ENCODE results near the gene KIF5B. TPM values are rescaled to one million over a fixed set of nuclear protein-coding genes. Genes with fewer than 3 reads are reported as not detected.
A peak's percentile ranks its signal among the peaks of the same experiment; 100 is the strongest.
"Not testable (repeated sequence)": the region's sequence is repeated elsewhere in the genome, so short reads cannot be mapped to it uniquely, and the experiment has no call there.

KIF5B gene
- total and polyA plus RNA-seq, 3 experiments from 2014 or later: 26.1 to 98.5 (median 97.4) TPM

GRCh38 chr10:32068569-32068968 lies 12.3 kb upstream of the KIF5B start:
- no peaks in the 10 kb centered on the region for H3K4me1 Mint-ChIP-seq
- no peaks in the 10 kb centered on the region for H3K36me3 Mint-ChIP-seq
- Histone ChIP-seq H3K4me3 (ENCODE audit: low read length) (no peak overlapping the region), H3K27ac (ENCODE audit: low read depth, low read length) (no peak overlapping the region), H3K9me3 (ENCODE audit: low read length) (no peaks in the 10 kb centered on the region), H3K4me1 (ENCODE audit: insufficient read depth, low read length) (no peaks in the 10 kb centered on the region), H3K27me3 (ENCODE audit: insufficient read depth, low read length, poor library complexity, severe bottlenecking) (peaks cover 1% of the 10 kb centered on the region), H3K36me3 (ENCODE audit: insufficient read depth, low read length) (no peaks in the 10 kb centered on the region)
- ChIA-PET POLR2A (no interaction called here), CTCF (no interaction called here)
- no peak overlapping the region for H3K27ac Mint-ChIP-seq
- H3K27me3 Mint-ChIP-seq: peaks cover 0 to 2% of the 10 kb centered on the region in 2 donors
- H3K9me3 Mint-ChIP-seq: no peaks in the 10 kb centered on the region
- no peak for DNase-seq
- no peak overlapping the region for H3K4me3 Mint-ChIP-seq

DNA sequence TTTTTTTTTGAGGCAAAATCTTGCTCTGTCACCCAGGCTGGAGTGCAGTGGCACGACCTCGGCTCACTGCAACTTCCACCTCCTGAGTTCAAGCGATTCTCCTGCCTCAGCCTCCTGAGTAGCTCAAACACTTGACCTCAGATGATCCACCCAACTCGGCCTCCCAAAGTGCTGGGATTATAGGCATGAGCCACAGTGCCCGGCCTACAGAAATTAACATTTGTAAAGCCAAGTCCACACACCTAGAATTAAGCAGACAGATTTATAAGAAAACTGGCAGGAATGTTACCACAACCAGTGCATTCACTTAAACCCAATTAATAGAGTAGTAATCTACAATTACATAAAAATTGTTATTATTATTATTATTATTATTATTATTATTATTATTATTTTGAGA lies 11.7 kb upstream of the KIF5B start:
- H3K27ac ChIP-seq (ENCODE audit: low read depth, low read length); H3K27me3 Mint-ChIP-seq; H3K36me3 ChIP-seq (ENCODE audit: insufficient read depth, low read length); H3K4me1 ChIP-seq (ENCODE audit: insufficient read depth, low read length); DNase-seq; H3K4me3 Mint-ChIP-seq; H3K27me3 ChIP-seq (ENCODE audit: insufficient read depth, low read length, poor library complexity, severe bottlenecking); H3K9me3 ChIP-seq (ENCODE audit: low read length); H3K9me3 Mint-ChIP-seq; H3K4me3 ChIP-seq (ENCODE audit: low read length); H3K4me1 Mint-ChIP-seq; CTCF ChIA-PET; H3K36me3 Mint-ChIP-seq; POLR2A ChIA-PET: not testable (repeated sequence)
- peak overlapping the region in 1 of 8 donors; percentile 29 for H3K27ac Mint-ChIP-seq

DNA sequence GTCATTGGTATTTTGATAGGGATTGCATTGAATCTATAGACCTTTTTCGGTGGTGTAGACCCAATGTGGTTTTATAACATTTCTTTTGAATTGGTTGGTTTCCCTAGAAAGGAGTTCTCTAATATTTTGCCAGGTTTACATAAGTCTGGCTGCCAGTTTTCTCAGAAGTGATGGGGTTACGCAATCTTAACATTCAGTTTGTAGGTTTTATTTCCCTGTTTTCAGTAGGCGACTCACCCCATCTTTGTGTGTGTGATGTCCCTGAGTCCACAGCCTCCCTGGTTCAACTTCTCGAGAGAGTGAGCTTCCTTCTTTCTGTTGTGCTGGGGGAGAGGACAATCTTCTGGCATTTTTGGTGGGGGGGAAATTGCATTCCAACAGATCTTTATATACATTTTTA lies 9.6 kb upstream of the KIF5B start:
- no peak overlapping the region for H3K27ac Mint-ChIP-seq
- no peak overlapping the region for H3K4me3 Mint-ChIP-seq
- no peaks in the 10 kb centered on the region for H3K36me3 Mint-ChIP-seq
- H3K4me1 ChIP-seq (ENCODE audit: insufficient read depth, low read length): no peaks in the 10 kb centered on the region
- no peak for DNase-seq
- ChIA-PET POLR2A (no interaction called here), CTCF (no interaction called here)
- H3K27me3 ChIP-seq (ENCODE audit: insufficient read depth, low read length, poor library complexity, severe bottlenecking): no peaks in the 10 kb centered on the region
- no peaks in the 10 kb centered on the region for H3K36me3 ChIP-seq (ENCODE audit: insufficient read depth, low read length)
- H3K4me3 ChIP-seq (ENCODE audit: low read length): no peak overlapping the region
- H3K27ac ChIP-seq (ENCODE audit: low read depth, low read length): no peak overlapping the region
- no peaks in the 10 kb centered on the region for H3K27me3 Mint-ChIP-seq
- H3K4me1 Mint-ChIP-seq: no peaks in the 10 kb centered on the region
- no peaks in the 10 kb centered on the region for H3K9me3 Mint-ChIP-seq
- no peaks in the 10 kb centered on the region for H3K9me3 ChIP-seq (ENCODE audit: low read length)

DNA sequence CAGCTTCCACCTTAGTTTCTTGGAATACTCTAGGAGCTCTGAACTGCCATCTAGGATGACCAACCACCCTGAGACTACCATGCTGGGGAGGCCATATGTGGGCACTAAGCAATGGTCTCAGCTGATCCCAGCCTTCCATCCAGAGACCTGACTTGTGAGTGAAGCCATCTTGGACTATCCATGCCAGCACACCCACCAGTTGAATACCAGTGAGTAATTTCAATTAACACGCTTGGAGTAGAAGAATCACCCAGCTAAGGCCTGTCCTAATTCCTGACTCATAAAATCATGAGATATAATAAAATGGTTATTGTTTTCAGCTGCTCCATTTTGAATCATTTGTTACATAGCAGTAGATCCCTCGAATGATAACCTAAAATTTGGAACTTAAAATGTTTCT lies 5.2 kb upstream of the KIF5B start:
- POLR2A ChIA-PET: no interaction called here
- no peaks in the 10 kb centered on the region for H3K27me3 Mint-ChIP-seq

GRCh38 chr10:32060347-32060746 lies 4.1 kb upstream of the KIF5B start:
- Histone ChIP-seq H3K27me3 (ENCODE audit: insufficient read depth, low read length, poor library complexity, severe bottlenecking) (no peaks in the 10 kb centered on the region), H3K9me3 (ENCODE audit: low read length) (no peaks in the 10 kb centered on the region), H3K27ac (ENCODE audit: low read depth, low read length) (no peak overlapping the region), H3K4me3 (ENCODE audit: low read length) (no peak overlapping the region), H3K36me3 (ENCODE audit: insufficient read depth, low read length) (no peaks in the 10 kb centered on the region), H3K4me1 (ENCODE audit: insufficient read depth, low read length) (peaks cover 7% of the 10 kb centered on the region)
- Mint-ChIP-seq H3K4me1 (peaks cover 8 to 14% (median 13%) of the 10 kb centered on the region in 3 donors), H3K27me3 (no peaks in the 10 kb centered on the region), H3K36me3 (peaks cover 0 to 7% (median 0%) of the 10 kb centered on the region in 3 donors), H3K4me3 (no peak overlapping the region), H3K9me3 (no peaks in the 10 kb centered on the region), H3K27ac (peak overlapping the region in 1 of 8 donors; percentile 32)
- CTCF ChIA-PET: no interaction called here
- POLR2A ChIA-PET: interaction anchor here (0.7 kb wide), 1 partner anchor 12 kb away, joined by 5 read pairs; no protein-coding TSS in a partner anchor
- no peak for DNase-seq

More for the DNA sequence above, 5.2 kb upstream of the KIF5B start:
- H3K36me3 Mint-ChIP-seq: peaks cover 0 to under 1% (median 0%) of the 10 kb centered on the region in 3 donors
- no peaks in the 10 kb centered on the region for H3K9me3 Mint-ChIP-seq
- no peak for DNase-seq
- H3K36me3 ChIP-seq (ENCODE audit: insufficient read depth, low read length): no peaks in the 10 kb centered on the region
- no peaks in the 10 kb centered on the region for H3K9me3 ChIP-seq (ENCODE audit: low read length)
- no peak overlapping the region for H3K4me3 Mint-ChIP-seq
- H3K27ac ChIP-seq (ENCODE audit: low read depth, low read length): no peak overlapping the region
- no peak overlapping the region for H3K4me3 ChIP-seq (ENCODE audit: low read length)
- no peak overlapping the region for H3K27ac Mint-ChIP-seq
- peaks cover 7 to 12% (median 12%) of the 10 kb centered on the region in 3 donors for H3K4me1 Mint-ChIP-seq
- H3K4me1 ChIP-seq (ENCODE audit: insufficient read depth, low read length): peaks cover 7% of the 10 kb centered on the region
- H3K27me3 ChIP-seq (ENCODE audit: insufficient read depth, low read length, poor library complexity, severe bottlenecking): no peaks in the 10 kb centered on the region
- CTCF ChIA-PET: no interaction called here

DNA sequence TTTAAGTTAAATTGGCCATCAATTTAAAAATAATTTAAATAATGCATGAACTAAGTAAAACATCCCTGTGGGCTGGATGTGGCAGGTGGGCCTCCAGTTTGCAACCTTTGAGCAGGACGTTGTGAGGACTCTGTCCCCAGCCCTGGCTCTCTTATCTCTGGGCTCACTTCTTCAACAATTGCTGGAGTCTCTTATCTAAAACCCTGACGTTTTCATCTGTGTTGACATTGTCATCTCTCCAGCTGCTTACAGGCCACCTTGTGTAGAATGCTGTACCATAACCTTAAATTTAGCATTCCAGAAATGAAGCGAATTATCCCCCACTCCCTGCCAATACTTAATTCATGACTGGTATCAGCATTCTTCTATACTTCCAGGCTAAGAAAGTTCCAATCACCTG lies 3.2 kb upstream of the KIF5B start:
- ChIA-PET POLR2A (no interaction called here), CTCF (no interaction called here)

DNA sequence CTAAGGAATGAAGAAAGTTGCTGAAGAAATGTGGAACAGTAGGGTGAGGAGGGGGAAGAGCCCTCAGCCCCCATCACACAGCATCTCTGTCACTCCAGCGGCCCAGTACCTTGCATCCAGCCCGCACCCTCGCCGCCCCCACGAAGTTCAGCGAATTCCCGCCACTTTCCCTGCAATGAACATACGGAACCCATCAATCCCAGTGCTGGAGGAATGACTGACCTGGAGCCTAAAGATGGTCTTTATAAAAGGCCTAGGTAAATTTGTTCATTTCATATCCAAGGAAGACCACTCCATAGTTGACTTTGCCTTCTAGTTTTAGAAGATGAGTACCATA lies 779 bp upstream of the KIF5B start:
- H3K9me3 Mint-ChIP-seq: no peaks in the 10 kb centered on the region
- DNase-seq: no peak
- ChIA-PET POLR2A (no interaction called here), CTCF (no interaction called here)
- Histone ChIP-seq H3K36me3 (ENCODE audit: insufficient read depth, low read length) (no peaks in the 10 kb centered on the region), H3K27me3 (ENCODE audit: insufficient read depth, low read length, poor library complexity, severe bottlenecking) (no peaks in the 10 kb centered on the region), H3K9me3 (ENCODE audit: low read length) (no peaks in the 10 kb centered on the region), H3K27ac (ENCODE audit: low read depth, low read length) (no peak overlapping the region), H3K4me1 (ENCODE audit: insufficient read depth, low read length) (peaks cover 32% of the 10 kb centered on the region), H3K4me3 (ENCODE audit: low read length) (peak overlapping the region; percentile 67)
- no peaks in the 10 kb centered on the region for H3K27me3 Mint-ChIP-seq
- H3K36me3 Mint-ChIP-seq: peaks cover 0 to 20% (median 0%) of the 10 kb centered on the region in 3 donors
- peak overlapping the region; percentile 95 to 100 (median 98) for H3K4me3 Mint-ChIP-seq
- peak overlapping the region; percentile 61 to 96 (median 92) for H3K27ac Mint-ChIP-seq
- peaks cover 38 to 46% (median 45%) of the 10 kb centered on the region in 3 donors for H3K4me1 Mint-ChIP-seq

More for the DNA sequence above, 3.2 kb upstream of the KIF5B start:
- Histone ChIP-seq H3K9me3 (ENCODE audit: low read length) (no peaks in the 10 kb centered on the region), H3K4me1 (ENCODE audit: insufficient read depth, low read length) (peaks cover 7% of the 10 kb centered on the region), H3K27ac (ENCODE audit: low read depth, low read length) (no peak overlapping the region), H3K27me3 (ENCODE audit: insufficient read depth, low read length, poor library complexity, severe bottlenecking) (no peaks in the 10 kb centered on the region), H3K4me3 (ENCODE audit: low read length) (no peak overlapping the region), H3K36me3 (ENCODE audit: insufficient read depth, low read length) (no peaks in the 10 kb centered on the region)
- Mint-ChIP-seq H3K27ac (peak overlapping the region in 1 of 8 donors; percentile 58), H3K4me1 (peaks cover 16 to 23% (median 21%) of the 10 kb centered on the region in 3 donors), H3K36me3 (peaks cover 0 to 14% (median 0%) of the 10 kb centered on the region in 3 donors), H3K4me3 (peak overlapping the region in 1 of 7 donors; percentile 68), H3K27me3 (no peaks in the 10 kb centered on the region), H3K9me3 (no peaks in the 10 kb centered on the region)
- DNase-seq: no peak

DNA sequence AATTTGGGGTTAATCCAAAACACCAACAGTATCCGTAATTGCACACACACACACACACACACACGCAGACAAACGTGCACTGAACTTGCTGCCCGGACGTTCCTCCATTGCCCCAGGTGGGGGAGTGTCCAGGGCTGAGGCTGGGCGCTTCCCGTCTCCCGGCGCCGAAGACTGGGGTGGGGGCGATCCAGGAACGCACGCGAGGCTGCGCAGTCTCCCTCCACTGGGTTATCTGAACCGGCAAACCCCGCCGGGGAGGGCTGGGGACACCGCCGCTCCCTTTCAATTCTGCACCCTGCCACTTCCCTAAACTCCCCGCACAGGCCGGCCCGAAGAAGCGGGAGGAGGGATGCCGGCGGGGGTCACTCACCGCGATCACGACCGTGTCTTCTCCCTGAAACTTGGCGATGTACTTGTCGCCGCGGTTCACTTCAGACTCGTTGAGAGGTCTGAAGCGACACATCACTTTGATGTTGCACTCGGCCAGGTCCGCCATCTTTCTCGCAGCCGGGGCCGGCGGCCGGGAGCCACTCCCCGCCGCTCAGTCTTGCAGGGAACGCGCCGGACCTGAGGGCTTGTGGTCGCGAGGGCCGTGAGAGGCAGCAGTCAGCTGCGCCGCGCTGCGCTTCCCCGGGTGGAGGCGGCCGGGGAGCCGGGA lies 618 bp downstream of the KIF5B start:
- Histone ChIP-seq H3K9me3 (ENCODE audit: low read length) (no peaks in the 10 kb centered on the region), H3K27ac (ENCODE audit: low read depth, low read length) (peak overlapping the region; percentile 84), H3K4me3 (ENCODE audit: low read length) (peak overlapping the region; percentile 67), H3K27me3 (ENCODE audit: insufficient read depth, low read length, poor library complexity, severe bottlenecking) (no peaks in the 10 kb centered on the region), H3K4me1 (ENCODE audit: insufficient read depth, low read length) (peaks cover 46% of the 10 kb centered on the region), H3K36me3 (ENCODE audit: insufficient read depth, low read length) (no peaks in the 10 kb centered on the region)
- H3K27ac Mint-ChIP-seq: peak overlapping the region; percentile 90 to 99 (median 94)
- peaks cover 0 to 22% (median 0%) of the 10 kb centered on the region in 3 donors for H3K36me3 Mint-ChIP-seq
- H3K9me3 Mint-ChIP-seq: no peaks in the 10 kb centered on the region
- H3K4me3 Mint-ChIP-seq: peak overlapping the region; percentile 95 to 100 (median 98)
- H3K27me3 Mint-ChIP-seq: no peaks in the 10 kb centered on the region
- POLR2A ChIA-PET: no interaction called here
- peaks cover 51 to 60% (median 59%) of the 10 kb centered on the region in 3 donors for H3K4me1 Mint-ChIP-seq
- CTCF ChIA-PET: no interaction called here
- peak in 4 of 5 donors; percentile 60 to 73 (median 66) for DNase-seq
